ENCODE results near the gene NADK. TPM values are rescaled to one million over a fixed set of nuclear protein-coding genes. Genes with fewer than 3 reads are reported as not detected.
A peak's percentile ranks its signal among the peaks of the same experiment; 100 is the strongest.
"Not testable (repeated sequence)": the region's sequence is repeated elsewhere in the genome, so short reads cannot be mapped to it uniquely, and the experiment has no call there.

Gene NADK
- total and polyA plus RNA-seq, 12 donors: 66.2 to 195 (median 153) TPM

DNA sequence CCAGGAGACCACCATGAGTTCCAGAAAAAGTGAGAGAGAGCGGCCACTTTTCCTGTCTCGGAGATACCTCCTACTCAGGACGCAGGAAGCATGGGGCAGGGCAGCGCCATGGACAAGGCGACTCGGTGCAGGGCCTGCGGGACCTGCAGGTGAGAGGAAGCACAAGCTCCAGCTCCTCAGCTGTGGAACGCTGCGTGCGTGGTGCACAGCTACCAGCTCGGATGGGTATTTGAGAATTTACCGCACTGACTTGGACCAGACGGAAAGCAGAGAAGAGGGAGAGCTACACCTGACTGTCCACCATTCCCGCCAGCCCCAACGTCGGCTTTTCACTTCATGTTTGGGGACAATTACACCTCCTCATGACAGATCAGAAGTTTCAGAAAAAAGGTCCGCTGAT, 45.9 kb downstream of the NADK start:
- Histone ChIP-seq H3K36me3 (replicated peaks in 1 of 2) (peaks cover 0 to 35% of the 10 kb centered on the region in 2 donors), H3K4me1 (replicated peaks in 1 of 2) (peaks cover 0 to 4% of the 10 kb centered on the region in 2 donors), H3K4me3 (no peak overlapping the region), H3K27me3 (no peaks in the 10 kb centered on the region), H3K9me3 (replicated peaks in 1 of 3) (no peaks in the 10 kb centered on the region), H3K27ac (no peak overlapping the region)
- intact Hi-C loops (cut with DNase I): no loop called here
- peak in 2 of 7 donors; percentile 21 to 43 for DNase-seq
- 86 to 96% (median 92%) methylated on average over 13 to 17 of the region's 17 CpGs for WGBS, 4 donors
- no peak for TF ChIP-seq POLR2A (IDR thresholded peaks at IDR 0.05)
- TF ChIP-seq, protein P1, sequence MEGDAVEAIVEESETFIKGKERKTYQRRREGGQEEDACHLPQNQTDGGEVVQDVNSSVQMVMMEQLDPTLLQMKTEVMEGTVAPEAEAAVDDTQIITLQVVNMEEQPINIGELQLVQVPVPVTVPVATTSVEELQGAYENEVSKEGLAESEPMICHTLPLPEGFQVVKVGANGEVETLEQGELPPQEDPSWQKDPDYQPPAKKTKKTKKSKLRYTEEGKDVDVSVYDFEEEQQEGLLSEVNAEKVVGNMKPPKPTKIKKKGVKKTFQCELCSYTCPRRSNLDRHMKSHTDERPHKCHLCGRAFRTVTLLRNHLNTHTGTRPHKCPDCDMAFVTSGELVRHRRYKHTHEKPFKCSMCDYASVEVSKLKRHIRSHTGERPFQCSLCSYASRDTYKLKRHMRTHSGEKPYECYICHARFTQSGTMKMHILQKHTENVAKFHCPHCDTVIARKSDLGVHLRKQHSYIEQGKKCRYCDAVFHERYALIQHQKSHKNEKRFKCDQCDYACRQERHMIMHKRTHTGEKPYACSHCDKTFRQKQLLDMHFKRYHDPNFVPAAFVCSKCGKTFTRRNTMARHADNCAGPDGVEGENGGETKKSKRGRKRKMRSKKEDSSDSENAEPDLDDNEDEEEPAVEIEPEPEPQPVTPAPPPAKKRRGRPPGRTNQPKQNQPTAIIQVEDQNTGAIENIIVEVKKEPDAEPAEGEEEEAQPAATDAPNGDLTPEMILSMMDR (IDR thresholded peaks at IDR 0.05): no peak

DNA sequence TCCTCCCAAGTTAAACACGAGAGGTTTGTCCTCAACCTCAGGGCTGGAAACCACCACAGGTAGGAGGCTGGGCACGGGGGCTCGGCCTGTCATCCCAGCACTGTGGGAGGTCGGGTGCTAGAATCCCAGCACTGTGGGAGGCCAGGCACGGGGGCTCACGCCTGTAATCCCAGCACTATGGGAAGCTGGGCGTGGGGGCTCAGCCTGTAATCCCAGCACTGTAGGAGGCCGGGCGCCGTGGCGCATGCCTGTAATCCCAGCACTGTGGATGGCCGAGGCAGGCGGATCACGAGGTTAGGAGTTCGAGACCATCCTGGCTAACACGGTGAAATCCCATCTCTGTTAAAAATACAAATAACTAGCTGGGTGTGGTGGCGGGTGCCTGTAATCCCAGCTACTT, 47.4 kb downstream of the NADK start:
- TF ChIP-seq, protein P1 (IDR thresholded peaks at IDR 0.05): no peak
- no peak for TF ChIP-seq POLR2A (IDR thresholded peaks at IDR 0.05)

DNA sequence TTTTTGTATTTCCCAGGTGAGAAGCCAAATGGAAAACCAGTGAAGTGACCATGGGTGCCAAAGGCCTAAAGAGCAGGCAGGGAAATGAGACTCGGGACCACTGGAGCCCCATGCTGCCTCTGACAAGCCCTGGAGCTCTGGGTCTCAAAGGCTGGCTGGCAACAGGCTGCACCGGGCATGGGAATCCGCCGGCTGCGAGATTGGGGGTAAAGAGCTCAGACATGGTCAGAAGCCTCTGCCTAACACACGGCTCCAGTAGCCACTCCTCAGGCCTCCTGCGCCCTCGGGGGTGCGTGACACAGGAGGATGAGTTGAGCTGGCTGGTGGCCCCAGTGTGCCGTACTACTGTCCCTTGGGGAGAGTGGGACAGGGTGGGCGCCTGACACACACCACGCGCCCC, 48.0 kb downstream of the NADK start:
- intact Hi-C loops (cut with DNase I); H3K4me1 ChIP-seq (replicated peaks in 1 of 2); H3K27me3 ChIP-seq; H3K4me3 ChIP-seq; H3K27ac ChIP-seq; H3K9me3 ChIP-seq (replicated peaks in 1 of 3): not testable (repeated sequence)
- WGBS, 4 donors: 93% methylated on average over 10 of the region's 13 CpGs; no CpG with 5 or more reads in 3 of the 4 donors
- H3K36me3 ChIP-seq (replicated peaks in 1 of 2): peaks cover 0 to 33% of the 10 kb centered on the region in 2 donors
- peak in 2 of 7 donors; percentile 9 to 25 for DNase-seq

More for the DNA sequence above, 47.4 kb downstream of the NADK start:
- Histone ChIP-seq H3K27me3 (no peaks in the 10 kb centered on the region), H3K27ac (no peak overlapping the region), H3K9me3 (replicated peaks in 1 of 3) (no peaks in the 10 kb centered on the region), H3K36me3 (replicated peaks in 1 of 2) (peaks cover 0 to 35% of the 10 kb centered on the region in 2 donors), H3K4me1 (replicated peaks in 1 of 2) (peaks cover 0 to 4% of the 10 kb centered on the region in 2 donors), H3K4me3 (no peak overlapping the region)
- WGBS, 4 donors: 92 to 96% (median 94%) methylated on average over 8 to 17 of the region's 17 CpGs
- intact Hi-C loops (cut with DNase I): no loop called here
- DNase-seq: peak in 2 of 7 donors; percentile 9 to 42

DNA sequence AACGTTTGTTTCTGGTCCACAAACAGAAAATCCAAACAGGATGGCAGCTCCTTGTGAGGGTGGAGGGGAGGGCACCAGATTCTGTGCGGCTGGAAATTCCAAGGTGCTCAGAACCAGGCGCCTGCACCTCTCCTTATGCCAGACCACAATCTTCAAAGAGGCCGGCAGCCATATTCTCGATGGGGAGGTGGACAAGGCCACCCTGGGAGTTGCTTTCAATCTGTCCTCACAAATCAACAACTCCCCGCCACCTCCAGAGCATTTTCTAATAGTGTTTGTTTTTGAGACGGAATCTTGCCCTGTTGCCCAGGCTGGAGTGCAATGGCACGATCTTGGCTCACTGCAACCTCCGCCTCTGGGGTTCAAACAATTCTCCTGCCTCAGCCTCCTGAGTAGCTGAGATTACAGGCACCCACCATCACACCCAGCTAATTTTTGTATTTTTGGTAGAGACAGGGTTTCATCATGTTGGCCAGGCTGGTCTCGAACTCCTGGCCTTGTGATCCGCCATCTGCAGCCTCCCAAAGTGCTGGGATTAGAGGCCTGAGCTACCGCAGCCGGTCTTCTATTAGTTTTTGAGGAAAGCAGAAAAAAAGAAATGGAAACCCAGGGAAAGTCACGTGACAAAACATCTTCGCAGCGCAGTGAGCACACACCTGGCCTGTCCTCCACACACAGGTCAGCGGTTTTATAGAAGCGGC, 49.0 kb downstream of the NADK start:
- H3K9me3 ChIP-seq (replicated peaks in 1 of 3); H3K4me3 ChIP-seq; H3K4me1 ChIP-seq (replicated peaks in 1 of 2); H3K27me3 ChIP-seq; intact Hi-C loops (cut with DNase I): not testable (repeated sequence)
- DNase-seq: peak in 2 of 7 donors; percentile 13 to 46
- WGBS, 4 donors: 88 to 92% (median 90%) methylated on average over 11 to 17 of the region's 18 CpGs
- Histone ChIP-seq H3K36me3 (replicated peaks in 1 of 2) (peaks cover 0 to 30% of the 10 kb centered on the region in 2 donors), H3K27ac (peak overlapping the region in 1 of 5 donors; percentile 8)

DNA sequence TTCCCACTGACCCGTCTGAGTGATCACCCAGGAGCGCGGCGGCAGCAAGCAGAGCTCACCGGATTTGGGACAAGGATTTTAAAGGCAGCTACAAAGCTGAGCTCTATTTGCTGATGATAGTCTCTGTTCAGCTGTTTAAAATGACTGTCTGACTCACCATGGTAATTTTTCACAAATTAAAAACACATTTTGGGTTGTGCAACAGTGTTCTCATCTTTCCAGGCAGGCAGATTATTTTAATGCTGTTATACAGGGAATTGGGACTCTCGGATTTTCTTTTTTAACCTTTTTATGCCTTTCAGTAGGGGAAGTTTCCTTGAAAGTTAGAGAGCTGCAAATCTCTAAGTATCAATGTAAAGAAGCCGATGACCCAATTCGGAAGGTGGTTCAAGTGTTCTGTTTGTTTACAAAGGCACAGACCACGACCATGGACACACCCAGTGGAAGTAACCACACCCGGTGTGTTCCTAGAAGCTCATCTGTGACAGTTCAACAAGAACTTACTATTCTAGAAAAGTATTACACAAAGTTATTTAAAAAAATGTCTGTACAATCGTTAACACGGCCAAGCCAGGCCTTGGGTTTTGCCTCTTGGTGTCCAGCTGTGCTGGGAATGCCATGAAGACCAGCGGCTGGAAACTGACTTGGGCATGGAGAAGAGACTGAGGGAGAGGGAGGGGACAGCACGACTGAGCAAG, 49.8 kb downstream of the NADK start:
- H3K4me3 ChIP-seq; H3K9me3 ChIP-seq (replicated peaks in 1 of 3); intact Hi-C loops (cut with DNase I); H3K27me3 ChIP-seq; H3K4me1 ChIP-seq (replicated peaks in 1 of 2): not testable (repeated sequence)
- WGBS, 4 donors: 55 to 67% (median 61%) methylated on average over 7 to 14 of the region's 14 CpGs
- Histone ChIP-seq H3K36me3 (replicated peaks in 1 of 2) (peaks cover 0 to 25% of the 10 kb centered on the region in 2 donors), H3K27ac (peak overlapping the region in 2 of 5 donors; percentile 8 to 30)
- peak in 2 of 7 donors; percentile 13 to 49 for DNase-seq

DNA sequence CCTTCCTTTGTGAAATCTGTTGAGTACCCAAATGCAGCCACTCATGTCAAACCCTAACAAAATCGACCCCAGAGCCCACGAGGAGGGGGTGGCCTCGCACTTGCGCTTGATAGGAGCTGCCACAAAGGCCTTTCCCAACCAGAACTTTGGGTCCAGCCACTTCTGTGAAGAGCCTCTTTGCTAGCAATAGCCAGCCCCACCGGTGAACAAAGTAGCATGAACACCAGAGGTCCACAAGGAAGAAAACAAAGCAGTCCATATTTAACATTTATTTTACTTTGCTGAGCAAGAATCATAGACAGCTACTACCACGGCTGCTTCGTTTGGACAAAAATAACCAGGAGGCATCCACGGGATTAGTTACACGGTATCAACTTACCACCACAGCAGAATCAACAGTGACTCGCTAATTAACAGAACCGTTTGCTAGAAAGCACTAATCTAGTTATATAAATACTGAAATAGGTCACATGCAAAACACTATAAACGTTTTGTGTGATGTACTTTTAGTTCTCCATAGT, 51.1 kb downstream of the NADK start:
- H3K9me3 ChIP-seq (replicated peaks in 1 of 3); H3K4me1 ChIP-seq (replicated peaks in 1 of 2); H3K4me3 ChIP-seq; intact Hi-C loops (cut with DNase I); H3K27ac ChIP-seq; H3K27me3 ChIP-seq: not testable (repeated sequence)
- H3K36me3 ChIP-seq (replicated peaks in 1 of 2): peaks cover 0 to 13% of the 10 kb centered on the region in 2 donors
- 84 to 95% (median 88%) methylated on average over 7 to 11 of the region's 12 CpGs for WGBS, 4 donors
- peak in 1 of 7 donors; percentile 11 for DNase-seq

DNA sequence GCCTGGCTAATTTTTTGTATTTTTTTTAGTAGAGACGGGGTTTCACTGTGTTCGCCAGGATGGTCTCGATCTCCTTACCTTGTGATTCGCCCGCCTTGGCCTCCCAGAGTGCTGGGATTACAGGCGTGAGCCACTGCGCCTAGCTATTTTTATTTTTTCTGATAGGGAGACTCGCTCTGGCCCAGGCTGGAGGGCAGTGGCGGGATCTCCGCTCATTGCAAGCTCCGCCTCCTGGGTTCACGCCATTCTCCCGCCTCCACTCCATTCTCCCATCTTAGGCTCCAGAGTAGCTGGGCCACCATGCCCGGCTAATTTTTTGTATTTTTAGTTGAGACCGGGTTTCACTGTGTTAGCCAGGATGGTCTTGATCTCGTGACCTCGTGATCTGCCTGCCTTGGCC, 52.2 kb downstream of the NADK start:
- H3K9me3 ChIP-seq (replicated peaks in 1 of 3); H3K4me1 ChIP-seq (replicated peaks in 1 of 2); intact Hi-C loops (cut with DNase I); H3K27me3 ChIP-seq; H3K4me3 ChIP-seq; H3K27ac ChIP-seq; H3K36me3 ChIP-seq (replicated peaks in 1 of 2): not testable (repeated sequence)
- DNase-seq: peak in 2 of 7 donors; percentile 27 to 49
- WGBS, 4 donors: 93 to 95% (median 94%) methylated on average over 16 to 17 of the region's 17 CpGs

Data from adrenal gland (tissue), 12 donors.